PC-9 (cell line): ENCODE data around the gene MED29. TPM values are rescaled to one million over a fixed set of nuclear protein-coding genes. Genes with fewer than 3 reads are reported as not detected.

Experiments used
- BruUV-seq: library from RNA; stranded (reverse); fragments of 400-500 nt; replicated peaks from 2 replicates; lab custom pipeline; 2021; lab: Mats Ljungman, UMichigan
- CTCF ChIA-PET: fragments of 300-600 bp; sonication (Branson Sonifier 250); formaldehyde crosslinking; loops from one replicate; lab custom pipeline; 2022; ENCODE audit warnings: antibody characterized with exemption; lab: Charles Lee
- POLR2A ChIA-PET: fragments of 300-600 bp; sonication (Branson Sonifier 250); formaldehyde crosslinking; loops from one replicate; lab custom pipeline; 2022; ENCODE audit warnings: antibody characterized with exemption; ENCODE audit not compliant: unreplicated experiment; lab: Charles Lee
- DNase-seq, 2 experiments: peaks; one replicate each; pipeline versions ENCODE4 v3.0.0 to v3.0.0-alpha.2; 2015 to 2022; ENCODE audit warnings: mixed read lengths in 1 of 2
- H2AFZ ChIP-seq: fragments of 200-600 bp; sonication (generic); 2 replicates; pipeline ENCODE4 v1.8.1; 2017; ENCODE audit warnings: antibody characterized with exemption
- H3F3A ChIP-seq: fragments of 200-600 bp; sonication (generic); 2 replicates; pipeline ENCODE4 v1.8.1; 2017; ENCODE audit warnings: antibody characterized with exemption, mild to moderate bottlenecking, low read depth; ENCODE audit not compliant: insufficient read depth
- H3K27ac ChIP-seq: fragments of 200-600 bp; sonication (generic); 2 replicates; pipeline ENCODE4 v1.6.1; 2016; ENCODE audit warnings: mixed run types
- H3K27me3 ChIP-seq: fragments of 200-600 bp; sonication (generic); 2 replicates; pipeline ENCODE4 v1.6.1; 2016; ENCODE audit warnings: low read depth, mixed run types; ENCODE audit not compliant: insufficient read depth
- H3K36me3 ChIP-seq: fragments of 200-600 bp; sonication (generic); 2 replicates; pipeline ENCODE4 v1.6.1; 2016; ENCODE audit warnings: low read depth, mixed run types
- H3K4me1 ChIP-seq: fragments of 200-600 bp; sonication (generic); replicated peaks from 2 replicates; pipeline ENCODE4 v1.6.1; 2016; ENCODE audit warnings: mixed run types; ENCODE audit not compliant: insufficient read depth
- H3K4me2 ChIP-seq: fragments of 200-600 bp; sonication (generic); 2 replicates; pipeline ENCODE4 v1.6.1; 2017; ENCODE audit warnings: mixed run types
- H3K4me3 ChIP-seq: fragments of 200-600 bp; sonication (generic); 2 replicates; pipeline ENCODE4 v1.6.1; 2016; ENCODE audit warnings: mixed run types
- H3K79me2 ChIP-seq: fragments of 200-600 bp; sonication (generic); 2 replicates; pipeline ENCODE4 v1.6.1; 2017; ENCODE audit warnings: low read depth, mixed run types
- H3K9me2 ChIP-seq: fragments of 200-600 bp; sonication (generic); 2 replicates; pipeline ENCODE4 v1.8.1; 2017; ENCODE audit warnings: mild to moderate bottlenecking; ENCODE audit not compliant: insufficient read depth
- H3K9me3 ChIP-seq: fragments of 200-600 bp; sonication (generic); 2 replicates; pipeline ENCODE4 v1.8.1; 2016; ENCODE audit warnings: low read depth; ENCODE audit not compliant: insufficient read depth
- H4K20me1 ChIP-seq: fragments of 200-600 bp; sonication (generic); 2 replicates; pipeline ENCODE4 v1.8.1; 2017; ENCODE audit not compliant: insufficient read depth
- EZH2 ChIP-seq: fragments of 200-600 bp; sonication (generic); IDR thresholded peaks from 2 replicates; pipeline ENCODE4 v1.8.0; 2017; ENCODE audit warnings: antibody characterized with exemption, low read depth
- intact Hi-C: fragments of 100-400 bp; cut with micrococcal nuclease; formaldehyde crosslinking; loops from one replicate; pipeline ENCODE4 v1.10.0; 2022; ENCODE audit not compliant: unreplicated experiment
- total RNA-seq: library from RNA; stranded (reverse); gene quantifications from 2 replicates; pipeline ENCODE4 v1.2.3, GENCODE V29; 2021
- TF ChIP-seq, protein P1 (sequence below): fragments of 200-600 bp; sonication (generic); conservative IDR thresholded peaks from 2 replicates; pipeline ENCODE4 v1.6.1; 2017; ENCODE audit warnings: mixed run types, antibody characterized with exemption, mild to moderate bottlenecking, moderate library complexity

Gene MED29
- total RNA-seq, 1 experiment from 2014 or later = 30.9 TPM

DNA sequence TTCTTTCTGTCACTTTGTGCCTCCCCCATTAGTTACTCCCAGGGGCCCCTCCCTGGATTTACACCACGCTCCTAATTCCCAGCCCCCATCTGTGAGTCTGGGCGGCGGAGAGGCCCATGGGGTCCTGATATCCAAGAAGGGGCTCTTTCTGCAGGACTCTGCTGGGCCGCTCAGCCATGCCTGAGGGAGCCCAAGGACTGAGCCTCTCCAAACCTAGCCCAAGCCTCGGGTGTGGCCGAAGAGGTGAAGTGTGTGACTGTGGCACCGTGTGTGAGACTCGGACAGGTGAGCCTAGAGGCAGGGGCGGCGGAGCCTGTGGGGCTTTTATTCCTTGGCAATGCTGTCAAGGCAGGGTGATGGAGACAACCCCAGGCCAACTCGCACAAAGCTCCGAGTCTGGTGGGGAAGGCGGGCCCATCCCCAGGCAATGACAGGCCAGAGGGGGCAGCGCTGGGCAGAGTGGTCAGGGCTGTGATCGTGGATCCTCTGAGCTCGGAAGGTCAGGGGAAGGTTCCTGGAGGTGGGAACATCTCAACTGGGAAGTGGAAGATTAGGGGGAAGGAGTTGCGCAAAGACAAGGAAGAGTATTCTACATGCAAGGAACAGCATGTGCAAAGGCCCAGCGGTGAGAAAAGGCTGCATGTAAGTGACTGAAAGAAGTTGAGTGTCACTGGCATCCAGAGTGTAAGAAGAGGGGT is 22.9 kb downstream of the MED29 start:
- H2AFZ ChIP-seq = no peak overlapping the region
- H3K4me2 ChIP-seq = peak overlapping the region; percentile 90
- H4K20me1 ChIP-seq = no peaks in the 10 kb centered on the region
- ChIA-PET CTCF (interaction anchor here (1.1 kb wide), 1 partner anchor 21 kb away, joined by 5 read pairs; the partner anchor contains the start of gene RPS16), POLR2A (interaction anchor here (0.6 to 1.2 kb wide), 3 partner anchors 15 to 86 kb away, joined by 4 to 21 read pairs (median 6); partner anchors contain the start of gene RPS16)
- H3K27me3 ChIP-seq = no peaks in the 10 kb centered on the region
- no peak overlapping the region for H3K27ac ChIP-seq
- peak; percentile 26 to 30 for DNase-seq
- no TSS peak for BruUV-seq
- H3K4me3 ChIP-seq = peak overlapping the region; percentile 92; the same call in 1 of the 2 replicates
- peaks cover 21% of the 10 kb centered on the region for H3K4me1 ChIP-seq
- TF ChIP-seq, protein P1, sequence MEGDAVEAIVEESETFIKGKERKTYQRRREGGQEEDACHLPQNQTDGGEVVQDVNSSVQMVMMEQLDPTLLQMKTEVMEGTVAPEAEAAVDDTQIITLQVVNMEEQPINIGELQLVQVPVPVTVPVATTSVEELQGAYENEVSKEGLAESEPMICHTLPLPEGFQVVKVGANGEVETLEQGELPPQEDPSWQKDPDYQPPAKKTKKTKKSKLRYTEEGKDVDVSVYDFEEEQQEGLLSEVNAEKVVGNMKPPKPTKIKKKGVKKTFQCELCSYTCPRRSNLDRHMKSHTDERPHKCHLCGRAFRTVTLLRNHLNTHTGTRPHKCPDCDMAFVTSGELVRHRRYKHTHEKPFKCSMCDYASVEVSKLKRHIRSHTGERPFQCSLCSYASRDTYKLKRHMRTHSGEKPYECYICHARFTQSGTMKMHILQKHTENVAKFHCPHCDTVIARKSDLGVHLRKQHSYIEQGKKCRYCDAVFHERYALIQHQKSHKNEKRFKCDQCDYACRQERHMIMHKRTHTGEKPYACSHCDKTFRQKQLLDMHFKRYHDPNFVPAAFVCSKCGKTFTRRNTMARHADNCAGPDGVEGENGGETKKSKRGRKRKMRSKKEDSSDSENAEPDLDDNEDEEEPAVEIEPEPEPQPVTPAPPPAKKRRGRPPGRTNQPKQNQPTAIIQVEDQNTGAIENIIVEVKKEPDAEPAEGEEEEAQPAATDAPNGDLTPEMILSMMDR = no peak; the same call in 1 of the 2 replicates
- TF ChIP-seq EZH2 = no peak
- peaks cover 33% of the 10 kb centered on the region; the same call in 1 of the 2 replicates for H3F3A ChIP-seq
- H3K9me3 ChIP-seq = no peaks in the 10 kb centered on the region
- no peaks in the 10 kb centered on the region for H3K9me2 ChIP-seq
- intact Hi-C loops = loop anchor here (1.0 to 5.0 kb wide), 4 partner anchors 23 to 452 kb away; partner anchors contain the start of genes FBXO27, MED29 and PAF1
- H3K79me2 ChIP-seq = peaks cover 4% of the 10 kb centered on the region; the same call in 1 of the 2 replicates
- H3K36me3 ChIP-seq = no peaks in the 10 kb centered on the region

DNA sequence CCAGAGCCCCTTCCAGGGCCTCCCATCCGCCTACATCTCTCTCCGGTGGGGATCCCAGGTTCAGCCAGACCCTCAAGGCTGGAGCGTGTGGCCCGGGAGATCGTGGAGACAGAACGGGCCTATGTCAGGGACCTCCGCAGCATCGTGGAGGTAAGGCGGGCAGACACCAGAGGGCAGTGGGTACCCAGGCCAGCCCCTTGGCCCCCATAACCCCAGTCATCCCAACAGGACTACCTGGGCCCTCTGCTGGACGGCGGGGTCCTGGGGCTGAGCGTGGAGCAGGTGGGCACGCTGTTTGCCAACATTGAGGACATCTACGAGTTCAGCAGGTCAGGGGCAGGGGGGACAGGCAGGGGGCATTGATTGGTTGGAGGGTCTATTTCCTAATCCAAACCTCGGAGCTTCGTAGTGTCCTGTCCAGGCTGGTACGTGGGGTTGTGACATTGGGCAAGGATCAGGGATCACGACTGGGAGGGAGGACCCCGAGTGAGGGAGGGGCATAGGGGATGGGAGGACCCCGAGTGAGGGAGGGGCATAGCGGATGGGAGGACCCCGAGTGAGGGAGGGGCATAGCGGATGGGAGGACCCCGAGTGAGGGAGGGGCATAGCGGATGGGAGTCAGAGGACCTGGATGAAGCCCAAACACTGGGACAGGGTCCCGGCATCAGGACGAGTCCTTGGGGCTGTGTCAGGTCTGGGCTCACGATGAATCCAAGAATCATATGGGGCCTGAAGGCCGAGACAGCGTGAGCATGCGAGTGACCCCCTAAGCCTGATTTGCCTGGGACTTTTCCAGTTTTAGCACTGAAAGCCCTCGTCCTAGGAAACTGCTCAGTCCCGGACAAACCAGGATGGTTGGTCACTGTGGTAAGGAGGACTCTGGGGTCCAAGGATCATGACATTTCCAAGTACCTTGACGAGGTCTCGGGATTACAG is 24.2 kb downstream of the MED29 start:
- H3K27me3 ChIP-seq = no peaks in the 10 kb centered on the region
- H3K4me1 ChIP-seq = peaks cover 18% of the 10 kb centered on the region
- no peaks in the 10 kb centered on the region for H3K36me3 ChIP-seq
- H2AFZ ChIP-seq = no peak overlapping the region
- POLR2A ChIA-PET = no interaction called here
- no TSS peak for BruUV-seq
- no peaks in the 10 kb centered on the region for H4K20me1 ChIP-seq
- peaks cover 4% of the 10 kb centered on the region; the same call in 1 of the 2 replicates for H3K79me2 ChIP-seq
- H3K9me2 ChIP-seq = no peaks in the 10 kb centered on the region
- no peak overlapping the region for H3K4me3 ChIP-seq
- no peak overlapping the region for H3K27ac ChIP-seq
- TF ChIP-seq, protein P1 = no peak
- TF ChIP-seq EZH2 = no peak
- peak in 1 of 2 experiments; percentile 21 for DNase-seq
- H3K4me2 ChIP-seq = no peak overlapping the region
- H3F3A ChIP-seq = peaks cover 25% of the 10 kb centered on the region; the same call in 1 of the 2 replicates
- CTCF ChIA-PET = interaction anchor here (1.1 kb wide), 1 partner anchor 20 kb away, joined by 5 read pairs; the partner anchor contains the start of gene RPS16
- intact Hi-C loops = no loop called here
- H3K9me3 ChIP-seq = no peaks in the 10 kb centered on the region
